IMR-90 (cell line): Measurements from ENCODE around the gene UGT2A2. TPM values are rescaled to one million over a fixed set of nuclear protein-coding genes. Genes with fewer than 3 reads are reported as not detected.

Source experiments
- ATAC-seq: fragments of 200-7000 bp; cut with Tn5 transposase; 2 replicates; pipeline ENCODE4 v1.9.1; 2020; ENCODE audit warnings: low read depth, mild to moderate bottlenecking, moderate library complexity
- BruUV-seq: library from RNA; stranded (reverse); fragments of 400-500 nt; replicated peaks from 2 replicates; lab custom pipeline; 2021; lab: Mats Ljungman, UMichigan
- CTCF ChIA-PET: fragments of 300-600 bp; formaldehyde crosslinking; extraction: SDS; loops from one replicate; lab custom pipeline; 2021; ENCODE audit warnings: antibody characterized with exemption; lab: Yijun Ruan, JAX
- POLR2A ChIA-PET: fragments of 300-600 bp; sonication (Branson Sonifier 250); formaldehyde crosslinking; loops from one replicate; lab custom pipeline; 2022; ENCODE audit warnings: antibody characterized with exemption; ENCODE audit not compliant: unreplicated experiment; lab: Charles Lee
- DNase-seq: peaks from one replicate; pipeline ENCODE4 v3.0.0; 2013
- H2AFZ ChIP-seq: replicated peaks from 2 replicates; pipeline ENCODE3; 2013; ENCODE audit warnings: low read length, mild to moderate bottlenecking; ENCODE audit not compliant: poor library complexity
- H2AK5ac ChIP-seq: 2 replicates; pipeline ENCODE4 v1.6.1; 2013; ENCODE audit warnings: low read depth, low read length, inconsistent platforms
- H2AK9ac ChIP-seq: replicated peaks from 2 replicates; pipeline ENCODE3; 2013; ENCODE audit warnings: mild to moderate bottlenecking, low read depth, low read length, moderate library complexity; ENCODE audit not compliant: poor library complexity
- H2BK120ac ChIP-seq: 2 replicates; pipeline ENCODE4 v1.6.1; 2013; ENCODE audit warnings: low read depth, low read length, inconsistent platforms
- H2BK15ac ChIP-seq: 3 replicates; pipeline ENCODE4 v1.6.1; 2013; ENCODE audit warnings: low read depth, low read length, inconsistent platforms
- H2BK20ac ChIP-seq: 2 replicates; pipeline ENCODE4 v1.6.1; 2013; ENCODE audit warnings: low read depth, mild to moderate bottlenecking, inconsistent platforms, low read length, moderate library complexity
- H2BK5ac ChIP-seq: 2 replicates; pipeline ENCODE4 v1.6.1; 2013; ENCODE audit warnings: mild to moderate bottlenecking, low read depth, low read length, inconsistent platforms; ENCODE audit not compliant: poor library complexity, severe bottlenecking
- H3K14ac ChIP-seq: replicated peaks from 2 replicates; pipeline ENCODE4 v1.6.1; 2013; ENCODE audit warnings: low read depth, low read length, inconsistent platforms
- H3K18ac ChIP-seq: 2 replicates; pipeline ENCODE4 v1.6.1; 2013; ENCODE audit warnings: low read depth, low read length, control low read depth
- H3K23ac ChIP-seq: 2 replicates; pipeline ENCODE4 v1.6.1; 2013; ENCODE audit warnings: low read depth, low read length, inconsistent platforms
- H3K27ac ChIP-seq: 2 replicates; pipeline ENCODE4 v1.5.1; 2013; ENCODE audit warnings: mild to moderate bottlenecking, control low read depth, low read length; ENCODE audit not compliant: insufficient read depth
- H3K27me3 ChIP-seq: 2 replicates; pipeline ENCODE4 v1.6.1; 2013; ENCODE audit warnings: low read length; ENCODE audit not compliant: control insufficient read depth, insufficient read depth
- H3K36me3 ChIP-seq: 2 replicates; pipeline ENCODE4 v1.6.1; 2013; ENCODE audit warnings: low read length, mixed read lengths; ENCODE audit not compliant: control insufficient read depth, insufficient read depth
- H3K4ac ChIP-seq: 2 replicates; pipeline ENCODE4 v1.6.1; 2013; ENCODE audit warnings: low read depth, low read length, inconsistent platforms
- H3K4me1 ChIP-seq: 2 replicates; pipeline ENCODE4 v1.6.1; 2013; ENCODE audit warnings: low read length, mixed read lengths; ENCODE audit not compliant: control insufficient read depth, insufficient read depth
- H3K4me2 ChIP-seq: 2 replicates; pipeline ENCODE4 v1.6.1; 2013; ENCODE audit warnings: low read depth, mild to moderate bottlenecking, control low read depth, low read length, moderate library complexity
- H3K4me3 ChIP-seq: 2 replicates; pipeline ENCODE4 v1.5.1; 2013; ENCODE audit warnings: low read depth, mild to moderate bottlenecking, control low read depth, low read length, moderate library complexity; ENCODE audit not compliant: insufficient read depth
- H3K56ac ChIP-seq: 2 replicates; pipeline ENCODE4 v1.6.1; 2013; ENCODE audit warnings: low read length, inconsistent platforms; ENCODE audit not compliant: insufficient read depth; ENCODE audit errors: extremely low read depth
- H3K79me1 ChIP-seq, 2 experiments: 2 replicates each; pipeline ENCODE4 v1.6.1; 2013; ENCODE audit warnings: low read length in 2 of 2, inconsistent platforms in 1 of 2, low read depth in 1 of 2
- H3K9ac ChIP-seq: 2 replicates; pipeline ENCODE4 v1.6.1; 2013; ENCODE audit warnings: low read depth, low read length, control low read depth
- H3K9me1 ChIP-seq: 2 replicates; pipeline ENCODE4 v1.6.1; 2013; ENCODE audit warnings: low read length, inconsistent platforms; ENCODE audit not compliant: insufficient read depth
- H3K9me3 ChIP-seq: 2 replicates; pipeline ENCODE4 v1.6.1; 2013; ENCODE audit warnings: low read length; ENCODE audit not compliant: control insufficient read depth, insufficient read depth
- H4K20me1 ChIP-seq: 2 replicates; pipeline ENCODE4 v1.6.1; 2013; ENCODE audit warnings: low read length, inconsistent platforms; ENCODE audit not compliant: insufficient read depth
- H4K5ac ChIP-seq: 2 replicates; pipeline ENCODE4 v1.6.1; 2013; ENCODE audit warnings: mild to moderate bottlenecking, low read depth, low read length, control low read depth
- H4K8ac ChIP-seq, 2 experiments: 2 replicates each; pipeline ENCODE4 v1.6.1; 2013; ENCODE audit warnings: low read depth in 2 of 2, low read length in 2 of 2, control low read depth in 1 of 2, inconsistent platforms in 1 of 2
- H4K91ac ChIP-seq: 2 replicates; pipeline ENCODE4 v1.6.1; 2013; ENCODE audit warnings: low read depth, low read length, inconsistent platforms; ENCODE audit not compliant: insufficient read depth
- BHLHE40 ChIP-seq: fragments of 150-350 bp; IDR thresholded peaks from 2 replicates; pipeline ENCODE4 v1.6.1; 2016; ENCODE audit warnings: mild to moderate bottlenecking, low read depth, low read length
- CHD1 ChIP-seq: IDR thresholded peaks from 2 replicates; pipeline ENCODE4 v1.6.1; 2012; ENCODE audit warnings: low read depth, low read length, improper control_type of control experiment
- FOS ChIP-seq: fragments of 150-350 bp; IDR thresholded peaks from 2 replicates; pipeline ENCODE4 v1.6.1; 2016; ENCODE audit warnings: low read depth, low read length
- MAZ ChIP-seq: IDR thresholded peaks from 2 replicates; pipeline ENCODE4 v1.6.1; 2012; ENCODE audit warnings: low read depth, mild to moderate bottlenecking, low read length, improper control_type of control experiment, moderate library complexity, borderline replicate concordance
- MXI1 ChIP-seq: IDR thresholded peaks from 2 replicates; pipeline ENCODE4 v1.6.1; 2012; ENCODE audit warnings: low read depth, mild to moderate bottlenecking, low read length, moderate library complexity, borderline replicate concordance
- NFE2L2 ChIP-seq: fragments of 150-350 bp; IDR thresholded peaks from 2 replicates; pipeline ENCODE4 v1.6.1; 2016; ENCODE audit warnings: low read depth, mild to moderate bottlenecking, low read length
- POLR2A ChIP-seq: IDR thresholded peaks from 2 replicates; pipeline ENCODE4 v1.6.1; 2012; ENCODE audit warnings: mild to moderate bottlenecking, low read depth, low read length
- RAD21 ChIP-seq: IDR thresholded peaks from 2 replicates; pipeline ENCODE4 v1.6.1; 2012; ENCODE audit warnings: low read length, improper control_type of control experiment
- RCOR1 ChIP-seq: IDR thresholded peaks from 2 replicates; pipeline ENCODE4 v1.6.1; 2012; ENCODE audit warnings: mild to moderate bottlenecking, low read length, improper control_type of control experiment; ENCODE audit not compliant: insufficient replicate concordance
- RFX5 ChIP-seq: IDR thresholded peaks from 2 replicates; pipeline ENCODE4 v1.8.0; 2012; ENCODE audit warnings: low read depth, mild to moderate bottlenecking, low read length, moderate library complexity
- SMC3 ChIP-seq: fragments of 150-350 bp; IDR thresholded peaks from 2 replicates; pipeline ENCODE4 v1.6.1; 2016; ENCODE audit warnings: low read depth, mild to moderate bottlenecking, antibody characterized with exemption, low read length, moderate library complexity
- WGBS, 2 experiments: methylation state at CpG; one replicate each; pipeline versions ENCODE4 v1.1.5 to v1.1.7; 2013; ENCODE audit warnings: missing lambda C conversion rate in 2 of 2; ENCODE audit not compliant: insufficient read length in 1 of 2; ENCODE audit errors: extremely low coverage in 2 of 2; 5-methylcytosine and 5-hydroxymethylcytosine counted together
- dilution Hi-C: fragments of 300-500 bp; cut with HindIII; formaldehyde crosslinking; loops from one replicate; pipeline ENCODE4 v1.14.3; 2018; ENCODE audit warnings: low sequenced_read_pairs; ENCODE audit not compliant: unreplicated experiment
- in situ Hi-C: fragments of 300-500 bp; cut with MboI; formaldehyde crosslinking; loops from 3 replicates; pipeline ENCODE4 v1.14.3; 2019; ENCODE audit warnings: low sequenced_read_pairs, inconsistent platforms, mixed read lengths
- intact Hi-C: fragments of 100-400 bp; cut with micrococcal nuclease; formaldehyde crosslinking; loops from 2 replicates; pipeline ENCODE4 v1.10.0; 2022
- polyA plus RNA-seq, 3 experiments: library from polyadenylated mRNA; depleted of rRNA; stranded (reverse); fragments of >200 nt; gene quantifications; 2 replicates each; pipeline ENCODE4 v1.2.3, GENCODE V29; 2012; ENCODE audit warnings: low replicate concordance in 1 of 3
- total RNA-seq: library from RNA; depleted of rRNA; stranded (reverse); fragments of >200 nt; gene quantifications from 2 replicates; pipeline ENCODE4 v1.2.3, GENCODE V29; 2012
- TF ChIP-seq, protein P1 (sequence below): conservative IDR thresholded peaks from 2 replicates; pipeline ENCODE4 v1.5.1; 2012; ENCODE audit warnings: mild to moderate bottlenecking, low read depth, low read length, improper control_type of control experiment
- TF ChIP-seq, protein P2 (sequence below): fragments of 150-350 bp; IDR thresholded peaks from 2 replicates; pipeline ENCODE4 v1.6.1; 2017; ENCODE audit warnings: mild to moderate bottlenecking, antibody characterized with exemption, low read length, low read depth

The UGT2A2 gene
- total and polyA plus RNA-seq, 2 of the 4 experiments (the other 2 are of a cell fraction): not detected

DNA sequence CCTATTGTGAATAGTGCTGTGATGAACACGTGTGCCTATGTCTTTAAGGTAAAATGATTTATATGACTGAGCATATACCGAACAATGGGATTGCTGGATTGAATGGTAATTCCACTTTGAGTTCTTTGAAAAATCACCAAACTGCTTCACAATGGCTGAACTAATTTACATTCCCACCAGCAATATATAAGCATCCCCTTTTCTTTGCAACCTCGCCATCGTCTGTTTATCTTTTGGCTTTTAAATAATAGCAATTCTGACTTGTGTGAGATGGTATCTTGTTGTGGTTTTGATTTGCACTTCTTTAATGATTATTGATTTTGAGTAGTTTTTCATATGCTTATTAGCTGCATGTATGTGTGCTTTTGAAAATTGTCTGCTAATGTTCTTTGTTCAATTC lies 45.4 kb upstream of the UGT2A2 start:
- Histone ChIP-seq H2AK9ac (no peak overlapping the region), H4K5ac (no peak overlapping the region), H4K91ac (no peak overlapping the region), H3K56ac (no peak overlapping the region), H2BK15ac (no peak overlapping the region), H3K27ac (no peak overlapping the region), H3K23ac (no peak overlapping the region), H3K4me3 (no peak overlapping the region), H3K4me2 (no peak overlapping the region), H2AFZ (no peak overlapping the region), H3K9me3 (no peaks in the 10 kb centered on the region), H2BK20ac (no peak overlapping the region), H3K9me1 (no peaks in the 10 kb centered on the region), H3K79me1 (no peaks in the 10 kb centered on the region), H3K4me1 (no peaks in the 10 kb centered on the region), H3K27me3 (no peaks in the 10 kb centered on the region), H2BK120ac (no peak overlapping the region), H3K4ac (no peak overlapping the region), H3K9ac (no peak overlapping the region), H3K14ac (no peak overlapping the region), H2AK5ac (no peak overlapping the region), H2BK5ac (no peak overlapping the region), H4K8ac (no peak overlapping the region), H3K18ac (no peak overlapping the region), H3K36me3 (no peaks in the 10 kb centered on the region), H4K20me1 (no peaks in the 10 kb centered on the region)
- ATAC-seq (no peak), DNase-seq (no peak)
- intact Hi-C loops (loop anchor here (5.0 kb wide), 1 partner anchor 497 kb away; no protein-coding TSS in a partner anchor), in situ Hi-C loops (loop anchor here (10.0 to 25.0 kb wide), 2 partner anchors 500 to 827 kb away; partner anchors contain the start of gene AMTN), dilution Hi-C loops (no loop called here)
- CTCF ChIA-PET: no interaction called here
- no TSS peak for BruUV-seq
- WGBS, 2 experiments: no CpG with 5 or more reads among the region's 4 CpGs
- TF ChIP-seq SMC3: no peak
- no peak for TF ChIP-seq BHLHE40
- no peak for TF ChIP-seq RFX5
- no peak for TF ChIP-seq NFE2L2
- no peak for TF ChIP-seq MAZ
- no peak for TF ChIP-seq POLR2A
- no peak for TF ChIP-seq FOS
- TF ChIP-seq RAD21: no peak
- TF ChIP-seq RCOR1: no peak
- TF ChIP-seq, protein P1, sequence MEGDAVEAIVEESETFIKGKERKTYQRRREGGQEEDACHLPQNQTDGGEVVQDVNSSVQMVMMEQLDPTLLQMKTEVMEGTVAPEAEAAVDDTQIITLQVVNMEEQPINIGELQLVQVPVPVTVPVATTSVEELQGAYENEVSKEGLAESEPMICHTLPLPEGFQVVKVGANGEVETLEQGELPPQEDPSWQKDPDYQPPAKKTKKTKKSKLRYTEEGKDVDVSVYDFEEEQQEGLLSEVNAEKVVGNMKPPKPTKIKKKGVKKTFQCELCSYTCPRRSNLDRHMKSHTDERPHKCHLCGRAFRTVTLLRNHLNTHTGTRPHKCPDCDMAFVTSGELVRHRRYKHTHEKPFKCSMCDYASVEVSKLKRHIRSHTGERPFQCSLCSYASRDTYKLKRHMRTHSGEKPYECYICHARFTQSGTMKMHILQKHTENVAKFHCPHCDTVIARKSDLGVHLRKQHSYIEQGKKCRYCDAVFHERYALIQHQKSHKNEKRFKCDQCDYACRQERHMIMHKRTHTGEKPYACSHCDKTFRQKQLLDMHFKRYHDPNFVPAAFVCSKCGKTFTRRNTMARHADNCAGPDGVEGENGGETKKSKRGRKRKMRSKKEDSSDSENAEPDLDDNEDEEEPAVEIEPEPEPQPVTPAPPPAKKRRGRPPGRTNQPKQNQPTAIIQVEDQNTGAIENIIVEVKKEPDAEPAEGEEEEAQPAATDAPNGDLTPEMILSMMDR: no peak
- no peak for TF ChIP-seq MXI1
- TF ChIP-seq CHD1: no peak
- TF ChIP-seq, protein P2, sequence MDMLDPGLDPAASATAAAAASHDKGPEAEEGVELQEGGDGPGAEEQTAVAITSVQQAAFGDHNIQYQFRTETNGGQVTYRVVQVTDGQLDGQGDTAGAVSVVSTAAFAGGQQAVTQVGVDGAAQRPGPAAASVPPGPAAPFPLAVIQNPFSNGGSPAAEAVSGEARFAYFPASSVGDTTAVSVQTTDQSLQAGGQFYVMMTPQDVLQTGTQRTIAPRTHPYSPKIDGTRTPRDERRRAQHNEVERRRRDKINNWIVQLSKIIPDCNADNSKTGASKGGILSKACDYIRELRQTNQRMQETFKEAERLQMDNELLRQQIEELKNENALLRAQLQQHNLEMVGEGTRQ: no peak
- POLR2A ChIA-PET: no interaction called here
